Kidney (tissue), 14 donors: ENCODE data around the gene LRRIQ4. TPM values are rescaled to one million over a fixed set of nuclear protein-coding genes. Genes with fewer than 3 reads are reported as not detected.

ENCODE experiments used
- DNase-seq, 5 donors: peaks; one replicate each; pipeline ENCODE4 v3.0.0-alpha.2; 2013 to 2020
- FAIRE-seq: peaks from 2 replicates; lab custom pipeline; 2012; peaks lifted over from hg19 to GRCh38; lab: Jason Lieb, UNC
- H3K27ac ChIP-seq, 2 donors: one replicate each; pipeline ENCODE4 v1.7.0; 2013; ENCODE audit warnings: low read depth in 2 of 2, low read length in 2 of 2, inconsistent platforms in 1 of 2
- H3K27me3 ChIP-seq: one replicate; pipeline ENCODE4 v1.7.1; 2013; ENCODE audit warnings: low read length, inconsistent platforms; ENCODE audit not compliant: control insufficient read depth, insufficient read depth
- H3K36me3 ChIP-seq, 3 donors: one replicate each; pipeline versions ENCODE4 v1.7.0 to v1.7.1; 2013; ENCODE audit warnings: low read length in 3 of 3, control low read depth in 1 of 3, inconsistent platforms in 1 of 3; ENCODE audit not compliant: insufficient read depth in 3 of 3, control insufficient read depth in 2 of 3
- H3K4me1 ChIP-seq, 3 donors: one replicate each; pipeline versions ENCODE4 v1.7.0 to v1.7.1; 2013; ENCODE audit warnings: low read length in 3 of 3, inconsistent platforms in 1 of 3, low read depth in 1 of 3; ENCODE audit not compliant: control insufficient read depth in 2 of 3, insufficient read depth in 2 of 3
- H3K4me3 ChIP-seq, 3 donors: one replicate each; pipeline versions ENCODE4 v1.7.0 to v1.8.1; 2013; ENCODE audit warnings: low read length in 3 of 3, control low read depth in 1 of 3, inconsistent platforms in 1 of 3
- H3K9ac ChIP-seq, 3 donors: one replicate each; pipeline versions ENCODE4 v1.7.0 to v1.7.1; 2013; ENCODE audit warnings: low read length in 3 of 3, control low read depth in 1 of 3, inconsistent platforms in 1 of 3
- H3K9me3 ChIP-seq, 3 donors: one replicate each; pipeline versions ENCODE4 v1.7.0 to v1.7.1; 2013; ENCODE audit warnings: low read length in 3 of 3, control low read depth in 1 of 3, inconsistent platforms in 1 of 3; ENCODE audit not compliant: control insufficient read depth in 2 of 3, insufficient read depth in 1 of 3
- intact Hi-C: fragments of 100-400 bp; cut with DNase I; formaldehyde crosslinking; loops from one replicate; pipeline ENCODE4 v1.11.1; 2022
- polyA plus RNA-seq: library from polyadenylated mRNA; stranded (reverse); fragments of 350-450 nt; fragmentation: Illumina TruSeq; extraction: RNeasy Lipid Tissue Mini Kit (QIAGEN cat#74804); gene quantifications from one replicate; pipeline ENCODE4 v1.2.3, GENCODE V29; 2014; ENCODE audit warnings: low read depth, low replicate concordance; ENCODE audit not compliant: insufficient read depth
- total RNA-seq: library from RNA; stranded (reverse); fragmentation: NEBNext Ultra II Directional; extraction: Animal tissue kit (Norgen Biotek cat#: 25700); gene quantifications from one replicate; pipeline ENCODE4 v1.2.1, GENCODE V29; 2021
- TF ChIP-seq, protein P1 (sequence below): IDR thresholded peaks from 3 replicates; pipeline ENCODE4 v1.5.1; 2012; ENCODE audit warnings: mild to moderate bottlenecking, moderate library complexity, borderline replicate concordance; ENCODE audit not compliant: insufficient read depth; ENCODE audit errors: extremely low read depth
- donor health status: control.
- donor health status: control.
- donor health status: control.
- donor health status: control.
- donor health status: control.
- donor health status: DM: yes; HTN: yes; CAD: no.
- donor health status: Normal renal cell carcinoma (clear cell type).

The LRRIQ4 gene
- total and polyA plus RNA-seq, 2 donors from 2014 or later: not detected

DNA sequence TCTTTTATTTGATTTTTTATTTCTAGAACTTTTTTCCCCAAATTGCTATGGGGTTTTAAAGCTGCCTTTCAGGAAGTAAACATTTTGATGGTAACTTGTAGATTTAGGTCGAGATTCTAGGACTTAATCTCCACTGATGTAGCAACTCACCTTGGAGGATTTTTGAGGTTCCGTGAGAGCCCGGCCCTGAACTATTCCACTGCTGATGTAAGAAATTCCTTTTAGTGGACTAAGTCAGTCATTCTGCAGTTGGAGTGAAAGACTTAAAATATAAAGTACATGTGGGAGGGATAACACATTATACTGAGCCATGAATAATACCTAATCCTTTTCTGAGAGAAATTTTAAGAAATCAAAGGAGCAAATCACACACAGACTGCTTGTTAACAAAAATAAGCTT lies 12.6 kb downstream of the LRRIQ4 start:
- Histone ChIP-seq H3K9me3 (no peaks in the 10 kb centered on the region), H3K27ac (no peak overlapping the region), H3K9ac (no peak overlapping the region), H3K27me3 (no peaks in the 10 kb centered on the region), H3K4me1 (no peaks in the 10 kb centered on the region), H3K4me3 (no peak overlapping the region), H3K36me3 (no peaks in the 10 kb centered on the region)
- TF ChIP-seq, protein P1, sequence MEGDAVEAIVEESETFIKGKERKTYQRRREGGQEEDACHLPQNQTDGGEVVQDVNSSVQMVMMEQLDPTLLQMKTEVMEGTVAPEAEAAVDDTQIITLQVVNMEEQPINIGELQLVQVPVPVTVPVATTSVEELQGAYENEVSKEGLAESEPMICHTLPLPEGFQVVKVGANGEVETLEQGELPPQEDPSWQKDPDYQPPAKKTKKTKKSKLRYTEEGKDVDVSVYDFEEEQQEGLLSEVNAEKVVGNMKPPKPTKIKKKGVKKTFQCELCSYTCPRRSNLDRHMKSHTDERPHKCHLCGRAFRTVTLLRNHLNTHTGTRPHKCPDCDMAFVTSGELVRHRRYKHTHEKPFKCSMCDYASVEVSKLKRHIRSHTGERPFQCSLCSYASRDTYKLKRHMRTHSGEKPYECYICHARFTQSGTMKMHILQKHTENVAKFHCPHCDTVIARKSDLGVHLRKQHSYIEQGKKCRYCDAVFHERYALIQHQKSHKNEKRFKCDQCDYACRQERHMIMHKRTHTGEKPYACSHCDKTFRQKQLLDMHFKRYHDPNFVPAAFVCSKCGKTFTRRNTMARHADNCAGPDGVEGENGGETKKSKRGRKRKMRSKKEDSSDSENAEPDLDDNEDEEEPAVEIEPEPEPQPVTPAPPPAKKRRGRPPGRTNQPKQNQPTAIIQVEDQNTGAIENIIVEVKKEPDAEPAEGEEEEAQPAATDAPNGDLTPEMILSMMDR: no peak
- intact Hi-C loops: no loop called here
- DNase-seq: no peak
- FAIRE-seq: no peak

DNA sequence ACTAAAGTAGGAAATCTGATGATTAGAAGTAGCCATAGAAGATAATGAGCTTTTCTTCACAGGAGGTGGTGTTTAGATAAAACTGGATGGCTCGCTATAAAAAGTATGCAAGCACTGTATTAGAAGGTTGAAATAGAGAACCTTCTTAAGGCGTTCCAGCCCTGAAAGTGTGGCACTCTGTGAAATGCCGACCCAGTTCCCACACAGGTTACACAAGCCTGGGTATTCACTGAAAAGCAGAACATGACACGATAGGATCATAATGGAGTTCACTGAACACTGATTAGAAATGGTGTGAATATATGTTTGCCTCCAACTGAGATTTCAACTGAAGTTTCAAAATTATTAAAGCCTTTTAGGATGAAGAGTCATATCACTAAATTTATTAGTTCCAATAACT lies 15.0 kb downstream of the LRRIQ4 start:
- no peak for FAIRE-seq
- Histone ChIP-seq H3K27ac (no peak overlapping the region), H3K9ac (no peak overlapping the region), H3K4me1 (no peaks in the 10 kb centered on the region), H3K27me3 (no peaks in the 10 kb centered on the region), H3K4me3 (no peak overlapping the region), H3K36me3 (no peaks in the 10 kb centered on the region), H3K9me3 (no peaks in the 10 kb centered on the region)
- TF ChIP-seq, protein P1: no peak
- intact Hi-C loops: no loop called here
- no peak for DNase-seq

DNA sequence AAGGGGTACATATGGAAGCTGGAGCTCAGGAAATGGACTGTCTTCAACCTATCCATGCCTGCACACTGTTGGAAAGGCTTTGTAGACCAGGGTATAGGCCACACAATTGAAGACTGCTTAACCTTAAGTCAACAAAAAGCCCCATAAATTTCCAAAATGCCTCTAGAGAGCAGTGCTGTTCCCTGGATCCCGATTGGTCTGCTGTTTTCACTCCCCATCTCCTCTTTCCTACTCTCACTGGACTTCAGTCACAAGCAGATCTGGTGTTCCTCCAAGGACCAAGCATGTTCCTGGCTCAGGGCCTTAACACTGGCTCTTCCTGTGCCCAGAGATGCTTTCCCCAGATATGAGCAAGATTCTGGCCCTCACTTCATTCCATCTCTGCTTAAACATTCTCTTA lies 22.9 kb downstream of the LRRIQ4 start:
- TF ChIP-seq, protein P1: no peak
- H3K36me3 ChIP-seq: no peaks in the 10 kb centered on the region
- FAIRE-seq: no peak

DNA sequence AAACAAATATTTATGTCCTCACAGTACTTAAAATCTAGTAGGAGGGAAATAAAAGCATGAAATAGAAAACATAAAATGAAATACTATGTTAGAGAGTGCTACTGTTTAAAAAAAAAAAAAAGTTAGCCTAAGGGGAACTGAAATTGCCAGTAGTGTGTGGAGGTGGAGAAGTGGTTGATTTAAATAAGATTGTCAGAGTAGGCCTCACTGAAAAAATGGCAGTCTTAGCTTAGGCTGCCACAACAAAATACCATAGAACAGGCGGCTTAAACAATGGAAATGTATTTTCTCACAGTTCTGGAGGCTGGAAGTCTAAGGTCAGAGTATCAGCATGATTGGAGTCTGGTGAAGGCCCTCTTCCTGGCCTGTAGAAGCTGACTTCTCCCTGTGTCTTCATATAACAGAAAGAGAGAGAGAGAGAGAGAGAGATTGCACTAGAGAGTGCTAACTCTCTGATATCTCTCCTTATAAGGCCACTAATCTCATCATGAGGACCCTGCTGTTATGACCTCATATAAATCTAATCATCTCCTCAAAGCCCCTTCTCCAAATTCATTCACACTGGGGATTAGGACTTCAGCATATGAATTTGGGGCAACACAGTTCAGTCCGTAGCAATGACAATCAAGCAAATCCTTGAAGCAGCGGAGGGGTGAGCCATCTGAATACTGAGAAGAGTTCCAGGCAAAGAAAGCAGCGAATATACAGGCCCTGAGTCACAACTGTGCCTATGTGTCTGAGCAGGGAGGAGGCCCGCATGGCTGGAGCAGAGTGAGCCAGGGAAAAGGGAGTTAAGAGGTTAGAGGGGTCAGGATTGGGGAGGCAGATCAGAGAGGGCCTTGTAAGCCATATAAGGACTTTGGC lies 23.6 kb downstream of the LRRIQ4 start:
- intact Hi-C loops: no loop called here
- Histone ChIP-seq H3K4me1 (no peaks in the 10 kb centered on the region), H3K27me3 (no peaks in the 10 kb centered on the region), H3K9me3 (no peaks in the 10 kb centered on the region), H3K9ac (no peak overlapping the region), H3K36me3 (no peaks in the 10 kb centered on the region), H3K4me3 (no peak overlapping the region), H3K27ac (no peak overlapping the region)
- DNase-seq (no peak), FAIRE-seq (no peak)
- TF ChIP-seq, protein P1: no peak

More for the DNA sequence above, 22.9 kb downstream of the LRRIQ4 start:
- intact Hi-C loops: no loop called here
- H3K27me3 ChIP-seq: no peaks in the 10 kb centered on the region
- no peaks in the 10 kb centered on the region for H3K4me1 ChIP-seq
- no peak overlapping the region for H3K9ac ChIP-seq
- no peak overlapping the region for H3K27ac ChIP-seq
- no peak overlapping the region for H3K4me3 ChIP-seq
- no peaks in the 10 kb centered on the region for H3K9me3 ChIP-seq
- no peak for DNase-seq
